OCI-LY1 (cell line): ENCODE results near the gene HDAC11.
A peak's percentile ranks its signal among the peaks of the same experiment; 100 is the strongest.

Experiments used
- H2AFZ ChIP-seq: fragments of 200-600 bp; sonication (generic), shearing (Covaris generic); 2 replicates; pipeline ENCODE4 v1.6.0; 2014; ENCODE audit warnings: antibody characterized with exemption, mild to moderate bottlenecking, low read length
- H3F3A ChIP-seq: fragments of 200-600 bp; sonication (generic), shearing (Covaris generic); 2 replicates; pipeline ENCODE4 v1.6.0; 2014; ENCODE audit warnings: mild to moderate bottlenecking, antibody characterized with exemption, low read length, moderate library complexity; ENCODE audit not compliant: insufficient read depth
- H3K27ac ChIP-seq: fragments of 200-600 bp; sonication (generic); 2 replicates; pipeline ENCODE4 v1.5.1; 2014; ENCODE audit warnings: low read length, mixed run types, mild to moderate bottlenecking, low read depth; ENCODE audit not compliant: poor library complexity, severe bottlenecking
- H3K27me3 ChIP-seq: fragments of 200-600 bp; sonication (generic); 2 replicates; pipeline ENCODE4 v1.6.0; 2014; ENCODE audit warnings: antibody characterized with exemption, mild to moderate bottlenecking, low read length, moderate library complexity; ENCODE audit not compliant: insufficient read depth
- H3K36me3 ChIP-seq: fragments of 200-600 bp; sonication (generic); 2 replicates; pipeline ENCODE4 v1.6.1; 2014; ENCODE audit warnings: mild to moderate bottlenecking, antibody characterized with exemption, low read length, moderate library complexity, mixed read lengths; ENCODE audit not compliant: insufficient read depth
- H3K4me1 ChIP-seq: fragments of 200-600 bp; sonication (generic); 2 replicates; pipeline ENCODE4 v1.5.1; 2014; ENCODE audit warnings: mild to moderate bottlenecking, low read length, moderate library complexity; ENCODE audit not compliant: insufficient read depth, severe bottlenecking
- H3K4me2 ChIP-seq: fragments of 200-600 bp; sonication (generic), shearing (Covaris generic); 2 replicates; pipeline ENCODE4 v1.6.1; 2014; ENCODE audit warnings: low read length
- H3K4me3 ChIP-seq: fragments of 200-600 bp; sonication (generic); 2 replicates; pipeline ENCODE4 v1.5.1; 2014; ENCODE audit warnings: low read length, low read depth, mild to moderate bottlenecking, mixed read lengths; ENCODE audit not compliant: poor library complexity, severe bottlenecking
- H3K79me2 ChIP-seq: fragments of 200-600 bp; shearing (Covaris generic); 2 replicates; pipeline ENCODE4 v1.6.1; 2016; ENCODE audit warnings: mixed run types, low read length, mixed read lengths; ENCODE audit not compliant: insufficient read depth
- H3K9ac ChIP-seq: fragments of 200-600 bp; sonication (generic), shearing (Covaris generic); 2 replicates; pipeline ENCODE4 v1.6.1; 2014; ENCODE audit warnings: mild to moderate bottlenecking, low read length, mixed read lengths
- H3K9me2 ChIP-seq: fragments of 200-600 bp; sonication (generic), shearing (Covaris generic); 2 replicates; pipeline ENCODE4 v1.6.1; 2014; ENCODE audit warnings: low read depth, mild to moderate bottlenecking, low read length, mixed read lengths
- H3K9me3 ChIP-seq: fragments of 200-600 bp; shearing (Covaris generic); 2 replicates; pipeline ENCODE4 v1.6.1; 2014; ENCODE audit warnings: low read length, mixed read lengths
- H4K20me1 ChIP-seq: fragments of 200-600 bp; sonication (generic), shearing (Covaris generic); 2 replicates; pipeline ENCODE4 v1.6.0; 2016; ENCODE audit warnings: mild to moderate bottlenecking, low read length; ENCODE audit not compliant: insufficient read depth
- EZH2 ChIP-seq: fragments of 200-600 bp; sonication (generic), shearing (Covaris generic); IDR thresholded peaks from 2 replicates; pipeline ENCODE4 v1.8.0; 2017; ENCODE audit warnings: borderline replicate concordance, mixed run types, mild to moderate bottlenecking, antibody characterized with exemption, low read length, moderate library complexity, mixed read lengths
- TF ChIP-seq, protein P1 (sequence below): fragments of 200-600 bp; sonication (generic), shearing (Covaris generic); IDR thresholded peaks from 2 replicates; pipeline ENCODE4 v1.5.1; 2017; ENCODE audit warnings: mild to moderate bottlenecking, antibody characterized with exemption, low read length, moderate library complexity, mixed read lengths

HDAC11 gene

DNA sequence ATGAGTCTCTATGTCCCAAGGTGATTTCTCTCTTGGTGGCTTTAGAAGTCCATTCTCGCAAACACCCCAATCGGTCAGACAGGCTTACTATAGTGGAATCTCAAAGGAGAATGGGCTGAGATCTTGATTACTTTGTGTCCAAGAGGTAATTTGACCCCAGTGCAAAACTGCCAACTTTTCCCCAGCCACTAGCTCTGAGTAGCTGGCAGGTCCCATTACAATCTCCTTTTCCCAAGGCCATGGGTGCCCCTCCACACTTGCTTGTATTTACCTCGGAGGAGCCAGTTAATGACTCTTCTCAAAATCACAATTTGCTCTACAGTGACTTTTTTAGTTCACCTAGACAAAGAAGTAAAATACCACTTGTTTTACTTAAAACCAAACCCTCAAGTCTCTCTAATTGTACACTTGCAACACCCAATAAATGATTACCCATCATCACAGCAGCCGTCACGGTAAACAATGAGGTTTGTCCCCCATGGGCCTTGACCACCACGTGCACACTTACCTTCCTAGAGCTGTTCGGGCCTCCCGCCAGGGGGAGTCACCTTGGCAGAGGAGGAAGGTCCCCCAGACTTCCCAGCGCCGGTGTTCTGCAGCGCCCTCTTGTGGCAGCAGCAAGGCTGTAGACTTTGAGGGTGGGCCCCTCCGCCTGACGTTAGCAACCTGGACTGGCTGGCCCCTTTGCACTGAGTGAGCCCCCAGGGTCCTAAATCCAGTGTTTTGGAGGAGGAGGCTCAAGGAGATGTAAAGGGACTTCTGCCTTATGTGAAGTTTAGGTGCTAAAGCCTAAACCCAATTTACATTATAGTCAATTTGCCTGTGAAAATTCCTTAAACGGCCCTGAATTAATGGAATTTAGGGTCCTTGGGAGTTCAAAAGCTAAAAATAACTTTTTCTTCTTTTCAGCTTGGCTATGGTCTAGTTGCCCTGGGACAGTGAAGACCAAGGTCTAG lies 18.7 kb upstream of the HDAC11 start:
- H2AFZ ChIP-seq, result no peak overlapping the region
- H3K36me3 ChIP-seq, result no peaks in the 10 kb centered on the region
- no peak for TF ChIP-seq EZH2
- TF ChIP-seq, protein P1, sequence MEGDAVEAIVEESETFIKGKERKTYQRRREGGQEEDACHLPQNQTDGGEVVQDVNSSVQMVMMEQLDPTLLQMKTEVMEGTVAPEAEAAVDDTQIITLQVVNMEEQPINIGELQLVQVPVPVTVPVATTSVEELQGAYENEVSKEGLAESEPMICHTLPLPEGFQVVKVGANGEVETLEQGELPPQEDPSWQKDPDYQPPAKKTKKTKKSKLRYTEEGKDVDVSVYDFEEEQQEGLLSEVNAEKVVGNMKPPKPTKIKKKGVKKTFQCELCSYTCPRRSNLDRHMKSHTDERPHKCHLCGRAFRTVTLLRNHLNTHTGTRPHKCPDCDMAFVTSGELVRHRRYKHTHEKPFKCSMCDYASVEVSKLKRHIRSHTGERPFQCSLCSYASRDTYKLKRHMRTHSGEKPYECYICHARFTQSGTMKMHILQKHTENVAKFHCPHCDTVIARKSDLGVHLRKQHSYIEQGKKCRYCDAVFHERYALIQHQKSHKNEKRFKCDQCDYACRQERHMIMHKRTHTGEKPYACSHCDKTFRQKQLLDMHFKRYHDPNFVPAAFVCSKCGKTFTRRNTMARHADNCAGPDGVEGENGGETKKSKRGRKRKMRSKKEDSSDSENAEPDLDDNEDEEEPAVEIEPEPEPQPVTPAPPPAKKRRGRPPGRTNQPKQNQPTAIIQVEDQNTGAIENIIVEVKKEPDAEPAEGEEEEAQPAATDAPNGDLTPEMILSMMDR, result peak; percentile 100
- H3K9me2 ChIP-seq, result no peaks in the 10 kb centered on the region
- no peaks in the 10 kb centered on the region for H3K79me2 ChIP-seq
- no peaks in the 10 kb centered on the region for H3K9me3 ChIP-seq
- H3K4me3 ChIP-seq, result no peak overlapping the region
- no peaks in the 10 kb centered on the region for H4K20me1 ChIP-seq
- no peaks in the 10 kb centered on the region for H3K4me1 ChIP-seq
- H3K27ac ChIP-seq, result no peak overlapping the region
- H3F3A ChIP-seq, result no peaks in the 10 kb centered on the region
- H3K9ac ChIP-seq, result no peak overlapping the region
- H3K27me3 ChIP-seq, result 0 out of 2 replicates have a peak, but pooled peaks cover 7% of the 10 kb centered on the region
- no peak overlapping the region for H3K4me2 ChIP-seq

DNA sequence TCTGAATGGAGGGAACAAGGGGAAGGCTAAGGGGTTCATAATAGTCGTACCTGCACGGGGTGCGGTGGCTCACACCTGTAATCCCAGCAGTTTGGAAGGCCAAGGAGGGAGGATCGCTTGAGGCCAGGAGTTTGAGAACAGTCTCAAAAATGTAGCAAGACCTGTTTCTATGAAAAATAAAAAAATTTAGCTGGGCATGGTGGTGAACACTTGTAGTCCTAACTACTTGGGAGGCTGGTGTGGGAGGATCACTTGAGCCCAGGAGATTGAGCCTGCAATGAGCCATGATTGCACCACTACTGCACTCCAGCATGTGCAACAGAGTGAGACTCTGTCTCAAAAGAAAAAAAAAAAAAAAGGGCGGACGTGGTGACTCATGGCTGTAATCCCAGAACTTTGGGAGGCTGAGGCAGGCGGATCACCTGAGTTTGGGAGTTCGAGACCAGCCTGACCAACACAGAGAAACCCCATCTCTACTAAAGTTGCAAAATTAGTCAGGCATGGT lies 17.9 kb upstream of the HDAC11 start:
- H3K79me2 ChIP-seq, result no peaks in the 10 kb centered on the region
- H4K20me1 ChIP-seq, result no peaks in the 10 kb centered on the region
- no peaks in the 10 kb centered on the region for H3K9me3 ChIP-seq
- no peak overlapping the region for H3K4me3 ChIP-seq
- H3K4me2 ChIP-seq, result no peak overlapping the region
- H3K27ac ChIP-seq, result no peak overlapping the region
- 0 out of 2 replicates have a peak, but pooled peaks cover 7% of the 10 kb centered on the region for H3K27me3 ChIP-seq
- H3K9me2 ChIP-seq, result no peaks in the 10 kb centered on the region
- H3K4me1 ChIP-seq, result no peaks in the 10 kb centered on the region
- no peaks in the 10 kb centered on the region for H3K36me3 ChIP-seq
- TF ChIP-seq, protein P1, result no peak
- no peak for TF ChIP-seq EZH2
- no peaks in the 10 kb centered on the region for H3F3A ChIP-seq
- H3K9ac ChIP-seq, result no peak overlapping the region
- no peak overlapping the region for H2AFZ ChIP-seq

DNA sequence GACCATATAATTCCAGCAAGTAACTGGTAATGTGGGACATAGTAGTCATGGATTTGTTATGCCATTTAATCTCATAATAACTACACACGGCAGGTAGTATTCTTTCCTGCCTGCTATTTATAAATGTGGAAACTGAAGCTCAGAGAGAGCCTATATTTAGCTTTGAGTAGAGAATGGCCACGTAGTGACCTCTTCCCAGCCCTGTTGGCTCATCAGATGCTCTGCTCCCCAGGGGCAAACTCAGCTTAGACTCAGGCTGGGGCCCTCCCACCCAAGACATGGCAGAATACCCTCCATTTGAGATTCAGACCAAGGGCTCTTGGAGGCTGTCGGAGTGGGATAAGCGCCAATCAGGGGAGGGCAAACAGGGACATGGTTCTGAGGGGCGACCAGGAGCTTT lies 17.3 kb upstream of the HDAC11 start:
- H3K4me2 ChIP-seq, result no peak overlapping the region
- H3K9ac ChIP-seq, result no peak overlapping the region
- no peaks in the 10 kb centered on the region for H3K4me1 ChIP-seq
- no peaks in the 10 kb centered on the region for H4K20me1 ChIP-seq
- no peaks in the 10 kb centered on the region for H3K79me2 ChIP-seq
- 0 out of 2 replicates have a peak, but pooled peaks cover 10% of the 10 kb centered on the region for H3K27me3 ChIP-seq
- H3K27ac ChIP-seq, result no peak overlapping the region
- TF ChIP-seq, protein P1, result no peak
- TF ChIP-seq EZH2, result no peak
- H3K36me3 ChIP-seq, result no peaks in the 10 kb centered on the region
- no peaks in the 10 kb centered on the region for H3K9me3 ChIP-seq
- no peaks in the 10 kb centered on the region for H3K9me2 ChIP-seq
- no peak overlapping the region for H3K4me3 ChIP-seq
- H2AFZ ChIP-seq, result no peak overlapping the region
- no peaks in the 10 kb centered on the region for H3F3A ChIP-seq
